Lower lobe of right lung (tissue), 2 donors: Measurements from ENCODE around the gene CD2AP. TPM values are rescaled to one million over a fixed set of nuclear protein-coding genes. Genes with fewer than 3 reads are reported as not detected.

Source experiments
- ATAC-seq, 2 donors: fragments of 200-7000 bp; cut with Tn5 transposase; one replicate each; pipeline ENCODE4 v1.9.1; 2020 to 2022; ENCODE audit warnings: mild to moderate bottlenecking in 2 of 2, moderate library complexity in 2 of 2
- DNase-seq: peaks from one replicate; pipeline ENCODE4 v3.0.0-alpha.2; 2020
- H3K27ac ChIP-seq: fragments of 200-600 bp; one replicate; pipeline ENCODE4 v1.8.0; 2022
- H3K27me3 ChIP-seq: fragments of 200-600 bp; one replicate; pipeline ENCODE4 v1.8.0; 2022; ENCODE audit warnings: low read depth
- H3K36me3 ChIP-seq: fragments of 200-600 bp; one replicate; pipeline ENCODE4 v1.8.0; 2022; ENCODE audit warnings: mild to moderate bottlenecking
- H3K4me1 ChIP-seq: fragments of 200-600 bp; one replicate; pipeline ENCODE4 v1.8.0; 2022
- H3K4me3 ChIP-seq: fragments of 200-600 bp; one replicate; pipeline ENCODE4 v1.8.0; 2022; ENCODE audit warnings: mild to moderate bottlenecking
- H3K9me3 ChIP-seq: fragments of 200-600 bp; one replicate; pipeline ENCODE4 v1.8.0; 2022
- intact Hi-C: fragments of 100-400 bp; cut with DNase I; formaldehyde crosslinking; loops from one replicate; pipeline ENCODE4 v1.11.0; 2022
- total RNA-seq: library from RNA; stranded (reverse); fragmentation: NEBNext Ultra II Directional; extraction: Animal tissue kit (Norgen Biotek cat#: 25700); gene quantifications from one replicate; pipeline ENCODE4 v1.2.1, GENCODE V29; 2021
- TF ChIP-seq, protein P1 (sequence below): fragments of 200-600 bp; IDR thresholded peaks from one replicate; pipeline ENCODE4 v1.8.0; 2022; ENCODE audit warnings: antibody characterized with exemption, mild to moderate bottlenecking
- donor health status: DM: no; HTN: yes; CAD: no; lungs with severe emphysema.

The CD2AP gene
- total RNA-seq, 1 donor from 2014 or later = 38.1 TPM

DNA sequence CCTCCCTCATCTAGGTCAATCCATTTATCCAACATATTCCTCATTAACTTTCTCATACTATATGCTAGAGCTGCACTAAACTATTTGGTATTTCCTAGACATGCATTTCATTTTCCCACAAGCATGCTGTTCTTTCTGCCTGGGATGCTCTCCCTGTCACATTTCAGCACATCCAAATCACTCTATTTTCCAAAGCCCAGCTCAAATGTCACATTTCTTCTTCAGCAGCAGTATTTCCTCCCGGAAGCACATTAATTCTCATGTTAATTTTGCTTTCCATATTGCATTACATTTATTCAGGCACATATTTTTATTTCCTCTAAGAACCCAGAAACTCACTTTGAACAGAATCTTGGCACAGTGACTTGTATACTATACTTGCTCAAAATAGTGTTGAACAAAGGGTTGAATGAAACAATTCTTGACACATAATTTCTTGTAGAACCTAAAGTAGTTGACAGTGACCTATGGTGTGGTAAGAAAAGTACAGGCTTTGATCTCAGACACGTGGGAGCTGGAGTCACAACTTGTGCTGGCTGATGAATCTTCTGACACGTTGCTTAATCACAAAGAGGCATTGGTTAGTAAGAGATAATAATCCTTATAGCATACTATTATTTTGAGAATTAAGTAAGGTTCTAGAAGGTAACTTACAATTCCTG lies 30.8 kb upstream of the CD2AP start:
- Histone ChIP-seq H3K36me3 (no peaks in the 10 kb centered on the region), H3K27me3 (no peaks in the 10 kb centered on the region), H3K9me3 (no peaks in the 10 kb centered on the region), H3K4me1 (no peaks in the 10 kb centered on the region), H3K27ac (no peak overlapping the region), H3K4me3 (no peak overlapping the region)
- intact Hi-C loops = no loop called here
- TF ChIP-seq, protein P1, sequence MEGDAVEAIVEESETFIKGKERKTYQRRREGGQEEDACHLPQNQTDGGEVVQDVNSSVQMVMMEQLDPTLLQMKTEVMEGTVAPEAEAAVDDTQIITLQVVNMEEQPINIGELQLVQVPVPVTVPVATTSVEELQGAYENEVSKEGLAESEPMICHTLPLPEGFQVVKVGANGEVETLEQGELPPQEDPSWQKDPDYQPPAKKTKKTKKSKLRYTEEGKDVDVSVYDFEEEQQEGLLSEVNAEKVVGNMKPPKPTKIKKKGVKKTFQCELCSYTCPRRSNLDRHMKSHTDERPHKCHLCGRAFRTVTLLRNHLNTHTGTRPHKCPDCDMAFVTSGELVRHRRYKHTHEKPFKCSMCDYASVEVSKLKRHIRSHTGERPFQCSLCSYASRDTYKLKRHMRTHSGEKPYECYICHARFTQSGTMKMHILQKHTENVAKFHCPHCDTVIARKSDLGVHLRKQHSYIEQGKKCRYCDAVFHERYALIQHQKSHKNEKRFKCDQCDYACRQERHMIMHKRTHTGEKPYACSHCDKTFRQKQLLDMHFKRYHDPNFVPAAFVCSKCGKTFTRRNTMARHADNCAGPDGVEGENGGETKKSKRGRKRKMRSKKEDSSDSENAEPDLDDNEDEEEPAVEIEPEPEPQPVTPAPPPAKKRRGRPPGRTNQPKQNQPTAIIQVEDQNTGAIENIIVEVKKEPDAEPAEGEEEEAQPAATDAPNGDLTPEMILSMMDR = no peak
- no peak for ATAC-seq
- no peak for DNase-seq

DNA sequence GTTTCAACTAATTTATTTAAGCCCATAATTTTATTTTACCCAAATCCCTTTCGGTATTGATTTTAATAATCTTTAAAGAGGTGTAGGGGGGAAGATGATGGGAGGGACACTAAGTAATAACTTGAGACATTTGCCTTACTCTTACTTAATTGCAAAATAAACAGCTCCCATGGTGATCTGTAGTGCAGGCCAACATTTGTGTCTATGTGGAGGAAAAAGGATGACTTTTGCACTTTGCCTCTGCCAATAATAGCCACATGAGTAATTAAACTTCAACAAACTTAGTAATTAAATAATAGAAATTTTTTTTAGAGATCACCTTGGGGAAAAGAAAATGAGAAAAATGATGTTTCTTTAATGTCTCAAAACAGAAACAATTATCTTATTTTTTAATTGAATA lies 29.9 kb upstream of the CD2AP start:
- Histone ChIP-seq H3K27ac (no peak overlapping the region), H3K9me3 (no peaks in the 10 kb centered on the region), H3K4me3 (no peak overlapping the region), H3K36me3 (no peaks in the 10 kb centered on the region), H3K27me3 (no peaks in the 10 kb centered on the region), H3K4me1 (no peaks in the 10 kb centered on the region)
- TF ChIP-seq, protein P1 = no peak
- ATAC-seq (no peak), DNase-seq (no peak)
- intact Hi-C loops = no loop called here

DNA sequence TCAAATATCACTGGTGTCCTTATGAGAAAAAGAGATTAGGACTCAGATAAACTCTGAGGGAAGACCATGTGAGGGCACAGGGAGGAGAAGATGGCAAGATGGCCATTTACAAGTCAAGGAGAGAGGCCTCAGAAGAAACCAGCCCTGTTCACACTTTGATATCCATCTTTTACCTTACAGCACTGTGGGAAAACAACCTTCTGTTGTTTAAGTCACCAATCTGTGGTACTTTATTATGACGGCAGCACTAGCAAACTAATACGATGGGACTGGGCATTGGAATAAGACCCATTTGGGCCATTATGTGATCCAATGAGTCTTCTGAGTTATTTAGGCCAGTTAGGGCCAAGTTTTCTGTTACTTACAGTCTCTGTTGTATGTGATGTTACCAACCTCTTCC lies 26.4 kb upstream of the CD2AP start:
- Histone ChIP-seq H3K27ac (no peak overlapping the region), H3K9me3 (no peaks in the 10 kb centered on the region), H3K27me3 (no peaks in the 10 kb centered on the region), H3K4me1 (no peaks in the 10 kb centered on the region), H3K4me3 (no peak overlapping the region), H3K36me3 (no peaks in the 10 kb centered on the region)
- intact Hi-C loops = no loop called here
- ATAC-seq (no peak), DNase-seq (no peak)
- TF ChIP-seq, protein P1 = no peak

DNA sequence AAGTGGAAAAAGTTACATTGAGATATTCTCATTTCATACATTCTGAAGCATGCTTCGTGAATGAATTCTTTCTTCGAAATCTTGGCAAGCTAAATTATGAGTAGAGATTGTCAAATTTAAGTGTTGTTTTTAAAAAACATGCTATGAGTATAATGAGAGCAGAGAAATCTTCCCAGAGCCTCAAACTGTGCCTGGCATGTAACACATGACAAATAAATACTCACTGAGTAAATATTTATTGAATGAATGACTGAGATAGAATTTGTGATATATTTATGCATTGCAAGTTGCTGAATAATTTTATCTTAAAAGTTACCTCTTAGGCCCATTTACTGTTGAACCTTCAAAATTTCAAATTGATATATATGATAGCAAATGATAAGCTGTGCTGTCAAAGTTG lies 24.7 kb upstream of the CD2AP start:
- Histone ChIP-seq H3K9me3 (no peaks in the 10 kb centered on the region), H3K4me3 (no peak overlapping the region), H3K36me3 (no peaks in the 10 kb centered on the region), H3K27me3 (no peaks in the 10 kb centered on the region), H3K4me1 (no peaks in the 10 kb centered on the region), H3K27ac (no peak overlapping the region)
- DNase-seq = no peak
- intact Hi-C loops = no loop called here
- TF ChIP-seq, protein P1 = no peak
- ATAC-seq = no peak

DNA sequence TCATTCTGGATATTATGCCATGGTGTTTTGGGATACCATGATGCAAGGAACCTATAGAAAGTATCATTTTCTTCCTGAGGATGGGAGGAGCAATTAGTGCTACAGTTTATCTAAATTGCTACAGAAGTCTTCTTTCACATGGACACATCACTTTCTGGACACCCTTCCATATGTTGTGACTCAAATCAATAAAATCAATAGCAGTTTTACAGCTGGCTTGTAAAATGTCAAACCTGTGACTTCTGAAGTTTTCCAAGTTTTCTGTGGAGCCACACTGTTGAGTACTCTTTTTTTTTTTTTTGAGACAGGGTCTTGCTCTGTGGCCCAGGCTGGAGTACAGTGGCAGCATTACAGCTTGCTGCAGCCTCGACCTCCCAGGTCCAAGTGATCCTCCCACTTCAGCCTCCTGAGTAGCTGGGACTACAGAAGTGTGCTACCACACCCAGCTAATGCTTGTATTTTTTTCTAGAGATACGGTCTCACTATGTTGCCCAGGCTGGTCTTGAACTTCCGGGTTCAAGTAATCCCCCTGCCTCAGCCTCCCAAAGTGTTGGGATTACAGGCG lies 24.1 kb upstream of the CD2AP start:
- H3K36me3 ChIP-seq = no peaks in the 10 kb centered on the region
- H3K9me3 ChIP-seq = no peaks in the 10 kb centered on the region
- TF ChIP-seq, protein P1 = no peak
- no peaks in the 10 kb centered on the region for H3K27me3 ChIP-seq
- no peak overlapping the region for H3K4me3 ChIP-seq
- ATAC-seq = no peak
- no peaks in the 10 kb centered on the region for H3K4me1 ChIP-seq
- no peak for DNase-seq
- intact Hi-C loops = no loop called here
- H3K27ac ChIP-seq = no peak overlapping the region
